K562 (cell line): ENCODE results near the gene RGL2. TPM values are rescaled to one million over a fixed set of nuclear protein-coding genes. Genes with fewer than 3 reads are reported as not detected.

Source experiments
- FOXJ3 ChIP-seq: sonication (generic); formaldehyde crosslinking; IDR thresholded peaks from 2 replicates; pipeline ENCODE4 v1.4.0; 2020; ENCODE audit warnings: mild to moderate bottlenecking, missing genetic modification reagents
- KLF1 ChIP-seq: fragments of 450-650 bp; IDR thresholded peaks from 2 replicates; pipeline ENCODE4 v1.6.1; 2016; ENCODE audit warnings: missing genetic modification characterization, missing compliant biosample characterization
- NFXL1 ChIP-seq: fragments of 450-650 bp; formaldehyde crosslinking; IDR thresholded peaks from 2 replicates; pipeline ENCODE4 v1.4.0; 2021; ENCODE audit warnings: mild to moderate bottlenecking
- RREB1 ChIP-seq: fragments of 250-450 bp; sonication (Bioruptor Pico); IDR thresholded peaks from 2 replicates; pipeline ENCODE4 v1.4.0; 2020
- TAF7 ChIP-seq: fragments of 450-650 bp; IDR thresholded peaks from 2 replicates; pipeline ENCODE4 v1.6.1; 2016; ENCODE audit warnings: missing genetic modification characterization, missing compliant biosample characterization
- ZNF184 ChIP-seq: sonication (generic); formaldehyde crosslinking; IDR thresholded peaks from 2 replicates; pipeline ENCODE4 v1.5.0; 2020; ENCODE audit warnings: missing genetic modification reagents
- ZNF23 ChIP-seq: fragments of 250-450 bp; sonication (Bioruptor Pico); IDR thresholded peaks from 2 replicates; pipeline ENCODE4 v1.4.0; 2020; ENCODE audit warnings: mild to moderate bottlenecking
- ZNF445 ChIP-seq: fragments of 250-450 bp; sonication (Bioruptor Pico); IDR thresholded peaks from 2 replicates; pipeline ENCODE4 v1.4.0; 2020; ENCODE audit warnings: low read depth, mild to moderate bottlenecking, moderate library complexity
- polyA plus RNA-seq, 8 experiments: library from polyadenylated mRNA; depleted of rRNA in 4 of 8; stranded (reverse) in 5 of 8; unstranded in 3 of 8; fragments of >200 nt; fragmentation: Nextera tagmentation in 2 of 8; fragmentation: Illumina TruSeq in 1 of 8; extraction: Ambion mirVana in 2 of 8; extraction: Trizol in 1 of 8; gene quantifications; 2 replicates each; pipeline versions ENCODE4 v1.2.1 to v1.2.3, GENCODE V29; 2011 to 2014; ENCODE audit warnings: inconsistent platforms in 1 of 8, missing spikeins in 1 of 8
- total RNA-seq, 7 experiments: library from RNA; depleted of rRNA in 6 of 7; stranded (reverse); fragments of >200 nt in 6 of 7; fragmentation: Illumina TruSeq in 2 of 7; extraction: Trizol in 2 of 7; gene quantifications; 2 replicates each; pipeline versions ENCODE4 v1.2.1 to v1.2.3, GENCODE V29; 2011 to 2021; ENCODE audit warnings: low replicate concordance in 1 of 7
- TF ChIP-seq, protein P1 (sequence below), 2 experiments: fragments of 450-650 bp in 1 of 2; IDR thresholded peaks; 2 replicates each; pipeline ENCODE4 v1.6.1; 2011 to 2017; ENCODE audit warnings: low read depth in 2 of 2, antibody characterized with exemption in 1 of 2, borderline replicate concordance in 1 of 2, low read length in 1 of 2, mild to moderate bottlenecking in 1 of 2, mixed read lengths in 1 of 2; ENCODE audit not compliant: control insufficient read depth in 1 of 2

Gene RGL2
- total and polyA plus RNA-seq, 9 of the 15 experiments (the other 6 are each of a cell fraction or from before 2014, with no cell fraction given) = 1.8 to 57.1 (median 19.5) TPM

DNA sequence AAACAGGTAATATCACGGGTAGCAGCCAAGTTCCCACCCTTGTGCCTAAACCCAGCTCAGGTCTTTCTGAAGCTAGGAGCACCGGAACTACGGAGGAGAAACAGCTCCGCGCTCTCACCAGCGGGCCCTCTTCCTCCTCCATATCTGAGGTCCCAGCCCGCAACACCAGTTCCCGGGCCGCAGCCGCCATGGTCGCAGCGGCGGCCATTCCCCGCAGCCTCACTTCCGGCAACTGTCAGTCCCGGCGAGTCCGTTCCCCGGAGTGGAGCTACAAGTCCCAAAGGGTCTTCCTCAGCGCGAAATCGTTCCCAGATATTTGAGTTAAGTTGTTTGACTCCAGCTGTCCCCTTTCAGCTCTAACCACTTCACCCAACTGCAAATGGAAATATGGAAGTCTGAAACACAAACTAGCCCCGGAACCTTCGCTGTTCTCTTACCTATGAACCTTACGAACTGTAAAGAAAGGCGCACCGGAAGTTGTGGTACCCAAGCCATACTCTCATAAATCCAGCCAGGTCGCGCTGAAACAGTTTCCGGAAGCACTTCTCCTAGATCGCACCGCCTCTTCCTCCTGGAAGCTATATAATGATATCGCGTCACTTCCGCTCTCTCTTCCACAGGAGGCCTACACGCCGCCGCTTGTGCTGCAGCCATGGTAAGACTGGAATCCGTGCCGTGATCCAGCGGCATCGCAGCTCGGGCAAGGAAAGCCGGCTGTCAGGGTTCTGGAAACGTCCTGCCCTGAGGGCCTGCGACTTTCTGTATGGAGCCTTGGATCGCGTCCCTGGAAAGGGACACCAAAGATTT, 27.1 kb downstream of the RGL2 start, which contains the start of the genes RPS18 and VPS52 (continued):
- TF ChIP-seq RREB1 (CRISPR knock-in tag) (peak; percentile 96), FOXJ3 (CRISPR knock-in tag) (no peak), ZNF184 (no peak), KLF1 (peak; percentile 40; the same call in 1 of the 2 replicates), NFXL1 (0 out of 2 replicates have a peak, but pooled peaks have one; percentile 18), TAF7 (tag) (peak; percentile 99), ZNF445 (CRISPR knock-in tag) (no peak), ZNF23 (peak; percentile 41; the same call in 1 of the 2 replicates)
- TF ChIP-seq, protein P1, sequence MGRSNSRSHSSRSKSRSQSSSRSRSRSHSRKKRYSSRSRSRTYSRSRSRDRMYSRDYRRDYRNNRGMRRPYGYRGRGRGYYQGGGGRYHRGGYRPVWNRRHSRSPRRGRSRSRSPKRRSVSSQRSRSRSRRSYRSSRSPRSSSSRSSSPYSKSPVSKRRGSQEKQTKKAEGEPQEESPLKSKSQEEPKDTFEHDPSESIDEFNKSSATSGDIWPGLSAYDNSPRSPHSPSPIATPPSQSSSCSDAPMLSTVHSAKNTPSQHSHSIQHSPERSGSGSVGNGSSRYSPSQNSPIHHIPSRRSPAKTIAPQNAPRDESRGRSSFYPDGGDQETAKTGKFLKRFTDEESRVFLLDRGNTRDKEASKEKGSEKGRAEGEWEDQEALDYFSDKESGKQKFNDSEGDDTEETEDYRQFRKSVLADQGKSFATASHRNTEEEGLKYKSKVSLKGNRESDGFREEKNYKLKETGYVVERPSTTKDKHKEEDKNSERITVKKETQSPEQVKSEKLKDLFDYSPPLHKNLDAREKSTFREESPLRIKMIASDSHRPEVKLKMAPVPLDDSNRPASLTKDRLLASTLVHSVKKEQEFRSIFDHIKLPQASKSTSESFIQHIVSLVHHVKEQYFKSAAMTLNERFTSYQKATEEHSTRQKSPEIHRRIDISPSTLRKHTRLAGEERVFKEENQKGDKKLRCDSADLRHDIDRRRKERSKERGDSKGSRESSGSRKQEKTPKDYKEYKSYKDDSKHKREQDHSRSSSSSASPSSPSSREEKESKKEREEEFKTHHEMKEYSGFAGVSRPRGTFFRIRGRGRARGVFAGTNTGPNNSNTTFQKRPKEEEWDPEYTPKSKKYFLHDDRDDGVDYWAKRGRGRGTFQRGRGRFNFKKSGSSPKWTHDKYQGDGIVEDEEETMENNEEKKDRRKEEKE (IDR thresholded peaks at IDR 0.05; ENCODE audit: borderline replicate concordance in 1 of 2, control insufficient read depth in 1 of 2, low read depth in 2 of 2, low read length in 1 of 2) = peak in 1 of 2 experiments; percentile 12; a peak in 1 of 4 replicates
